Epithelial cell of proximal tubule (primary cell): Measurements from ENCODE around the gene IL4I1. TPM values are rescaled to one million over a fixed set of nuclear protein-coding genes. Genes with fewer than 3 reads are reported as not detected.

ENCODE experiments used
- DNase-seq: peaks from one replicate; pipeline ENCODE4 v3.0.0-alpha.2; 2011; ENCODE audit warnings: low read depth
- H3K4me3 ChIP-seq: 2 replicates; pipeline ENCODE4 v1.5.1; 2011; ENCODE audit warnings: low read depth, mild to moderate bottlenecking, low read length
- total RNA-seq: library from RNA; depleted of rRNA; stranded (reverse); fragments of >200 nt; gene quantifications from 2 replicates; pipeline ENCODE4 v1.2.3, GENCODE V29; 2015
- TF ChIP-seq, protein P1 (sequence below): conservative IDR thresholded peaks from 2 replicates; pipeline ENCODE4 v1.5.1; 2012; ENCODE audit warnings: low read depth, mild to moderate bottlenecking, low read length

The IL4I1 gene
- total RNA-seq, 1 donor from 2014 or later: 9.5 TPM

GRCh38 chr19:49924004-49924880 lies 27.6 kb upstream of the IL4I1 start:
- DNase-seq: no peak
- no peak overlapping the region for H3K4me3 ChIP-seq
- TF ChIP-seq, protein P1, sequence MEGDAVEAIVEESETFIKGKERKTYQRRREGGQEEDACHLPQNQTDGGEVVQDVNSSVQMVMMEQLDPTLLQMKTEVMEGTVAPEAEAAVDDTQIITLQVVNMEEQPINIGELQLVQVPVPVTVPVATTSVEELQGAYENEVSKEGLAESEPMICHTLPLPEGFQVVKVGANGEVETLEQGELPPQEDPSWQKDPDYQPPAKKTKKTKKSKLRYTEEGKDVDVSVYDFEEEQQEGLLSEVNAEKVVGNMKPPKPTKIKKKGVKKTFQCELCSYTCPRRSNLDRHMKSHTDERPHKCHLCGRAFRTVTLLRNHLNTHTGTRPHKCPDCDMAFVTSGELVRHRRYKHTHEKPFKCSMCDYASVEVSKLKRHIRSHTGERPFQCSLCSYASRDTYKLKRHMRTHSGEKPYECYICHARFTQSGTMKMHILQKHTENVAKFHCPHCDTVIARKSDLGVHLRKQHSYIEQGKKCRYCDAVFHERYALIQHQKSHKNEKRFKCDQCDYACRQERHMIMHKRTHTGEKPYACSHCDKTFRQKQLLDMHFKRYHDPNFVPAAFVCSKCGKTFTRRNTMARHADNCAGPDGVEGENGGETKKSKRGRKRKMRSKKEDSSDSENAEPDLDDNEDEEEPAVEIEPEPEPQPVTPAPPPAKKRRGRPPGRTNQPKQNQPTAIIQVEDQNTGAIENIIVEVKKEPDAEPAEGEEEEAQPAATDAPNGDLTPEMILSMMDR: no peak

DNA sequence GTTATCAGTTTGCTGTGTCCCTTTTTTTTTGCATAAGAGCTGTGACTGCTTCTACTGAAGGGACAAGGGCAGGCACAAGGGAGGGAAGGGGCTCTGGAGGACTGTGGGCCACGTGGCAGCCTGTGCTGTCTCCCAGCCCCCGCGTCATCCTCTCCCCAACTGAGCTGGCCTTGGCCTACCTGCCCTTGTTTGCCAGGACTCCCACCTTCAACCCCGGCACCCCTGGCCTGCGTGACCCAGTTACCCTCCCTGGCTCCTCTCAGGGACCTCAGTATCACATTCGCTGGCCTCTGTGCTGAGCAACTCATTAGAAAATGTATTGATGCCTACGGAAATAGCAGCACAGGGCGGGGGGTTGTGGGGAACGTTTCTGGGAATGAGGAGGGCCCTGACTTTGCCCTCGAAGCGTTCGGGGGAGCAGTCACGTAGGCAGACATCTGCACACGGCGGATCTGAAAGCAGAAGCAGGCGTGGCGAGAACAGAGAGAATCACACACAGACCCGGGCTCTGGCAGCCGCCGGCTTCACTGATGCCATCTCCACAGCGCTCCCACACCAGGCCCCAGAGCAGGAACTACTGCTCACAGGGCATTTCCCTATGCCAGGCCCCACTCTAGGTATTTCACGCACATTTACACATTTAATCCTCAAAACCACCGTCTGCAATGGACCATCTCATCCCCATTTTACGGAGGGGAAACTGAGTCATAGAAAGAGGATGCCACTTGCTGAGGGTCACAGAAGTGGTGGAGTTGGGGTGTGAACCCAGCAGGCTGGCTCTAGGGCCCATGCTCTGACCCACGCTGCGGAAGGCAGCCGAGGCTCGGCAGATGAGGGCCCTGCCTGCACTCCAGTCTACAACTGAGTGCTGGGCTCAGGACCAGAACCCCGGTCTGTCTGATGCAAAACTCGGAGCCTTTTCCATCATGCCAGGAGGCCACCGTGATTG lies 26.6 kb upstream of the IL4I1 start:
- DNase-seq: no peak
- TF ChIP-seq, protein P1: no peak
- H3K4me3 ChIP-seq: no peak overlapping the region

DNA sequence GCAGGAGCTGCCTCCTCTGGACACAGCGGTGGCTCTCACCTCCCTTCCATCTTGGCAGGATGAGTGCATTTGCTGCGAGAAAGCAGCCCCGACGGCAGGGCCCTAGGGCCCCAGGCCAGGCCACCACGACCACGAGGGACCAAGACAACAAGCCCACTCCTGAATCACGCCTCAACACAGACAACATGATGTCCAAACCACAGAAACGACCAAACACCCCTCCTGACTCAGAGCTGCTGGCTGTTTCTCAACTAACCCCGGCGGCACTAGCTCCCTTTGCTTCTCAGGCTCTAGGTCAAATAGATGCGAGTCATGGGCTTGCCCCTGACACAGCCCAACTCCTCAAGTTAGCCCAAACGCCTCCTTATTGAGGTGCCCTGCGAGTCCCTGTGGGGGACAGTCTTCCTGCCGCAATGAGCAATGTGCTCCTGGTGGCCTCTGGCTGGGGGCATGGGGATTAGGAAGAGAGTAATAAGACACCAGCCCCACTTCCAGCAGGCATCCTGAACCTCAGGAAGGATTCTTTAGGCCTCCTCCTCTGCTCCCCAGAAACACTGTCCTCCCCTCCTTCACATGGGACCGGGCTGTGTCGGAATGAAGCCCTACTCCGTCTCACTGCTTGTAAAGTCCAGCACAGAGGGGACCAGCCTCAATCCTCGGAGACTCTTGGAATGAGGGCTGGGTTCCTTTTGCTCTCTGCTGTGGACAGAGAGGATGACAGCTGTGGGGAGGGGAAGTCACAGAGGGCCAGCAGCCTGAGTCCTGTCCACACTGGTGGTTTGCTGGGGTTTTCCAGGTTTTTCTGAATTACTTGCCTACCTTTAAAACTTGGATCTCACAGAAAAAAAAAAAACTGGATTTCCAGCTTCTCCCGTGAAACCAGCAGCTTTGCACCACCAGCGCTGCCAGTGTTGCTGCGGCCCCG lies 25.4 kb upstream of the IL4I1 start:
- H3K4me3 ChIP-seq: no peak overlapping the region
- TF ChIP-seq, protein P1: no peak
- no peak for DNase-seq

DNA sequence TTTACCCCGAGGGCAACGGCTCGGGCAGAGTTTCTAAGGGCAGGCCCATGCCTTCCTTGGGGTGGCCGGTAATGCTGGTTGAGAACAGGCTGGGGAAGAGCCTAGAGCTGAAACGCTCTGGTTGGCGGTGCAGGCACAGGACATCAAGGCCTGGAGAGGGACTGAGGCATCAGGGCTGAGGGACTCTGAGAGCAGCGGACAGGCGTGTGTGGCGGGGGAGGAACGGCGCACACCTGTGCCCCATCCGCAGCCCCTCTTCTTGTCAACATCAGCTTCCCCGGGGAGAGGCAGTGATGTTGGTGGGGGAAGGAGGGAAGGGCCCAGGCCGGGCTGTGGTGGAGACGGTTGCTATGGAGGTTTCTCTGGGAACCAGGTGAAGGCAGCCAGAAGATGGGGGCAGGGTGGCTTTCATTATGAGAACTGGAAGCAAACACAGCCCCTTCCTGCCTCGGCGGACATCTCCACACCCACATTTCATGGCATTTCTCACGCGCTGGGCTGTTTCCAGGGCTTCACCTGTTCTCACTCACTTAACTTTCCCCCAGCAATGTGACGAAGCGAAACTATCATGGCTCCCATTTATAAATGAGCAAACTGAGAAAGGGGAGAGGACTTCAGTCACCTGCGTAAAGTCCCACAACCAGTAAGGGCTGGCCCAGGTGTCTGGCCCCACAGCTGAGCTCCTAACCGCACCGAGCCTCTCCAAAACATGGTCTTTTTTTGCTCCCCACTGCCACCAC lies 24.1 kb upstream of the IL4I1 start:
- no peak overlapping the region for H3K4me3 ChIP-seq
- TF ChIP-seq, protein P1: no peak
- no peak for DNase-seq

GRCh38 chr19:49918089-49918488 lies 21.4 kb upstream of the IL4I1 start:
- DNase-seq: no peak
- TF ChIP-seq, protein P1: no peak
- no peak overlapping the region for H3K4me3 ChIP-seq
